ENCODE measurements around the gene E2F3.

The E2F3 gene

GRCh38 chr6:20402092-20402341 lies 338 bp downstream of the E2F3 start:
- peak in 10 of 58 donors; percentile 19 to 68 (median 38) for DNase-seq

GRCh38 chr6:20402342-20403069 lies 827 bp downstream of the E2F3 start:
- DNase-seq: peak in 41 of 58 donors; percentile 5 to 64 (median 33)

GRCh38 chr6:20403070-20403765 lies 1.5 kb downstream of the E2F3 start:
- DNase-seq: peak; percentile 20 to 90 (median 72)

- DNase-seq: peak in 34 of 58 donors; percentile 6 to 76 (median 41)
These were observed 2.3 kb downstream of the E2F3 start for GRCh38 chr6:20403766-20404640.

GRCh38 chr6:20404641-20405032 lies 3.0 kb downstream of the E2F3 start:
- DNase-seq: peak in 20 of 58 donors; percentile 1 to 43 (median 14)

GRCh38 chr6:20408851-20409250 lies 7.2 kb downstream of the E2F3 start:
- no peak for DNase-seq

- no peak for DNase-seq
These were observed 7.8 kb downstream of the E2F3 start for GRCh38 chr6:20409427-20409971.

- DNase-seq: no peak
These were observed 9.9 kb downstream of the E2F3 start for GRCh38 chr6:20411544-20411943.

GRCh38 chr6:20411953-20412681 lies 10.4 kb downstream of the E2F3 start:
- DNase-seq: no peak

GRCh38 chr6:20412682-20413073 lies 11.0 kb downstream of the E2F3 start:
- no peak for DNase-seq

- DNase-seq: no peak
These were observed 12.1 kb downstream of the E2F3 start for GRCh38 chr6:20413826-20414225.

GRCh38 chr6:20414711-20415110 lies 13.0 kb downstream of the E2F3 start:
- no peak for DNase-seq

- no peak for DNase-seq
These were observed 13.6 kb downstream of the E2F3 start for GRCh38 chr6:20415304-20415703.

- DNase-seq: no peak
These were observed 14.2 kb downstream of the E2F3 start for GRCh38 chr6:20415712-20416454.

- no peak for DNase-seq
These were observed 15.1 kb downstream of the E2F3 start for GRCh38 chr6:20416567-20417345.

- no peak for DNase-seq
These were observed 16.1 kb downstream of the E2F3 start for GRCh38 chr6:20417819-20418218.

- DNase-seq: no peak
These were observed 24.8 kb downstream of the E2F3 start for GRCh38 chr6:20426177-20427082.

- no peak for DNase-seq
These were observed 26.2 kb downstream of the E2F3 start for GRCh38 chr6:20427856-20428255.

Data from anterior cingulate cortex (tissue), 58 donors.